22Rv1 (cell line): ENCODE measurements around the gene SFXN2.

Experiments
- CTCF ChIP-seq: fragments of 450-650 bp; IDR thresholded peaks from 2 replicates; pipeline ENCODE4 v1.5.1; 2017; ENCODE audit warnings: mild to moderate bottlenecking
- ZFX ChIP-seq: fragments of 450-650 bp; IDR thresholded peaks from 2 replicates; pipeline ENCODE4 v1.6.1; 2017; ENCODE audit warnings: antibody characterized with exemption, borderline replicate concordance

GRCh38 chr10:102682416-102682815, 32.0 kb upstream of the SFXN2 start:
- TF ChIP-seq CTCF (no peak), ZFX (no peak)
